HG02970 (cell line): ENCODE data around the gene GFOD1.
"Not testable (repeated sequence)": the region's sequence is repeated elsewhere in the genome, so short reads cannot be mapped to it uniquely, and the experiment has no call there.

Source experiments
- ATAC-seq: cut with Tn5 transposase; IDR thresholded peaks from one replicate; pipeline ENCODE4 v1.9.1; 2021; ENCODE audit warnings: mild to moderate bottlenecking, moderate library complexity, moderate number of reproducible peaks; ENCODE audit not compliant: unreplicated experiment, low FRiP score

The GFOD1 gene

DNA sequence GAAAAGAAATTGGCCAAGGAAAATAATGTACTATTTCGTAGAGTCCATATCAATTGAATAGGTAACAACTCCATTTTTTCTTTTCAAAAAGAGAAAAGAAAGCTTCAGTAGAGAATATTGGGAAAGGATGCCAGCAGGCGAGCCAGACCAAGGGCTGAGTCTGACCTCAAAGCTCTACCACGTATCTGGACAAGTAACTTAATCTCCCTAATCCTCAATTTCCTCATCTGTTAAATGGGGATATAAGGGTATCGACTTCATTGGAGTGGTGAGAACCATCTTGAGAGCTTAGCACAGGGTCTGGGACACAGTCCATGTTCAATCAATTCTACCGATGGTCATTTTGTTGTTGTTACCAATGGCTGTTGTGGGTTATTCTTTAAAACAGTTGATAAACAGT is 95.9 kb downstream of the GFOD1 start:
- ATAC-seq, result no peak

GRCh38 chr6:13390658-13391057 is 96.7 kb downstream of the GFOD1 start:
- no peak for ATAC-seq

DNA sequence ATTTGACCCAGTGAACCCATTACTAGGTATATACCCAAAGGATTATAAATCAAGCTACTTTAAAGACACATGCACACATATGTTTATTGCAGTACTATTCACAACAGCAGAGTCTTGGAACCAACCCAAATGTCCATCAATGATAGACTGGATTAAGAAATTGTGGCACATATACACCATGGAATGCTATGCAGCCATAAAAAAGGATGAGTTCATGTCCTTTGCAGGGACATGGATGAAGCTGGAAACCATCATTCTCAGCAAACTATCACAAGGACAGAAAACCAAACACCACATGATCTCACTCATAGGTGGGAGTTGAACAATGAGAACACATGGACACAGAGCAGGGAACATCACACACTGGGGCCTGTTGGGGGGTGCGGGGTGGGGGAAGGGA is 98.2 kb downstream of the GFOD1 start:
- not testable (repeated sequence) for ATAC-seq

GRCh38 chr6:13388769-13389168 is 98.6 kb downstream of the GFOD1 start:
- ATAC-seq, result not testable (repeated sequence)

GRCh38 chr6:13384966-13385365 is 102.4 kb downstream of the GFOD1 start:
- ATAC-seq, result no peak

DNA sequence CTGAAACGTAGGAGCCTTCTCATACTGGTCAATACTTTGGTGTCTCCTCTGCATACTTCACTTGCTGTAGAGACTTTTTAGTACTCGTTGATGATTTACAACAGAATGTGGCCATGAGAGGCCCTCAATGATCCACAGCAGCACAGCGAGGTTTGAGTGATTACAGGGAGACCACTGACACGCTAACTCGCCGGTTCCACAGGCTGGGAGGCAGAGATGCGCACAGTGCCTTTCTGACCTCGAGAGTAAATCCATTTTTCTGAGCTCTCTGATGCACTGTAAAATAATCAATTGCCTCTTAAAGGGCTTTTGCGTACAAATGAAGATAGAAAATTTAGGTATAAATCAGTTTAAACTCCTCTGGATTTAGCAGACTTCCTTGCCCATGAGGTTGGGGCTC is 102.9 kb downstream of the GFOD1 start:
- ATAC-seq, result no peak

- ATAC-seq, result peak; percentile 81
These were observed 103.9 kb downstream of the GFOD1 start for GRCh38 chr6:13383328-13384163.

GRCh38 chr6:13380761-13381160 is 106.6 kb downstream of the GFOD1 start:
- no peak for ATAC-seq

GRCh38 chr6:13378669-13379590 is 108.5 kb downstream of the GFOD1 start:
- no peak for ATAC-seq

- no peak for ATAC-seq
These were observed 110.2 kb downstream of the GFOD1 start for GRCh38 chr6:13377054-13377758.

DNA sequence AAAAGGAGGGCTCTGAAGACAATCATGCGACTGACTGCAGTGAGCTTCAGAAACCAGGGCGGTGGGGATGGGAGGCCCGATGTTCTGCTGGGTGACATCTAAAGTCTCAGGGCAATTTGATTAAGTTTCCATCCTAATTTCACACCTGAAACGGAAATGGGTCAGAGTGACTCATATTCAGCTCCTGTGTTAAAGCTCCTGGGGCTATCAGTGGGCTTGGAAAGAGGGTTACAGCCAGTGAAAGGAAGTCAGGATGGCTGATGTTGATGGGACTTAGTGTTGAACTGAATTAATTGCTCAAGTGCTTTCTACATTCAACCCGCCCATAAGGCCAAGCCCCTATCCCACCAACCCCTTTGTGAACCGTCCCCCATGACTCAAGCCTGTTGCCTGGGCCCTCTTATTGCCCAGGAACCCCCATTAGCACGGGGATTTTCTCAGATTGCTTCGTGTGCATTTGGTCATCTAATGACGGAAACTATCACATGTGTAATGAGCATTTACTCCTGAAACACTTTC is 112.0 kb downstream of the GFOD1 start:
- ATAC-seq, result peak; percentile 49

GRCh38 chr6:13373919-13374318 is 113.5 kb downstream of the GFOD1 start:
- no peak for ATAC-seq

DNA sequence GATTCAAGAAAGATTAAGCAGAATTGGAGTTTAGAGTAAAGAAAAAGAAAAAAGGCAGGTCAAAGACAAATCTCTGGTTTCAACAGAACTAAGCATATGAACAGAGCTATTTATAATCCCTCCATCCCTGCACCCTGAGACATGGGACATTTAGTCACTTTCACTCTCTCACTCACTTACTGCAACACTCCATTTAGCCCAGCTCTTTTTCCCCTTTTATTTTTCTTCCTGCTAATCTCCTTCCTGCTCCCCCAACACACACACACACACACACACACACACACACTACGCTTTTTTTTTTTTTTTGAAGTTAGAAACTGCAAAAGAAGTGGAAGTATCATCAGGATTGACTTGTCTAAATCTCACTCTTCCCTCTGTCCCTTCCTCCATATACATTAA is 113.9 kb downstream of the GFOD1 start:
- ATAC-seq, result no peak

- no peak for ATAC-seq
These were observed 114.5 kb downstream of the GFOD1 start for GRCh38 chr6:13372688-13373487.

DNA sequence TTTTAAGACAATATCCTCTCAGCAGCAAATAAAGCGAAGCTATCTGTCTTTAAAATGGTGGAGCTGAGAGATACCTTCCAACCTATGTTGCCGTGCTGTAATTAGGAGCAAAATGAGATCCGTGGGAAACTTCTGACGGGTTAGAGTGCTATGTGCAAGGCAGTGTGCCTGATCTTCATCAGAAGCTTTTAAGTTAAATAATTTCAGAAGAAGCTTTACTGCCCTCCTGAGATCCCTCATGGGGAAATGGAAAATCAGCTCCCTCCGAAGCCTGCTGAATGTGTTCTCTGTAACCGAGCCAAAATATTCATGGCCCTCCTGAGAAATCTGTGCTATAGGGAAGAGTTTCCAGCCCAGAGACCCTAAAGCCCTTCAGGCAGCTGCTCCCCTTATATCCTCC is 115.3 kb downstream of the GFOD1 start:
- ATAC-seq, result no peak

DNA sequence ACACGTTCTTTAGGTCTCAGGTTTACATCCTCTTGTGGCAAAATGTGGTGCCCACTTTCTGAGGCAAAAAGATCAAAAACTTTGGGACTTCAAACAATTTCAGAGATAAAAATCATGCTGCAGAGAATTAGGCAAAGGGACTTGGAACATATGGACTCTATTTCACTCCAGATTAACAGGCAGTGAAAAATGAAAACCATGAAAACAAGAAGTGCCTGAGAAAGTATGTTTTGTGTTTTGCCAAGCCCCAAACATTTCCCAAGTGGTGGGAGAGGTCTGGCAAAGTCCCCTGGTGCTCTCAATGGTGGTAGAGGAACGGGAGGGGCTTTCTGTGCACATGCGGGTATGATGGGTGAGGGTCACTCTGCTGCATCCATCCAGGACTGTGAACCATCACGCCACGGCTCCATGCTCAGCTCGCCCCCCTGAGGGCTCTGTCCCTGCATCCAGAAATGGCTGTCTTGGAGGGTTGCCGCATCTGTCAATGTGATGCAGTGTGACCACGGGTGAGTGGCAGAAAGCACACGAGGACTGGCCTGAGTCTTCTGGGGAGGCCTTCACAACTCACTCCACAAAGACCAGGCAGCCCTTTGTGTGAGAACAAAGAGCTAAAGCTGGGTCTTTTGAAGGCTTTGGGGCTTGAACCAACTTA is 115.9 kb downstream of the GFOD1 start:
- ATAC-seq, result no peak

DNA sequence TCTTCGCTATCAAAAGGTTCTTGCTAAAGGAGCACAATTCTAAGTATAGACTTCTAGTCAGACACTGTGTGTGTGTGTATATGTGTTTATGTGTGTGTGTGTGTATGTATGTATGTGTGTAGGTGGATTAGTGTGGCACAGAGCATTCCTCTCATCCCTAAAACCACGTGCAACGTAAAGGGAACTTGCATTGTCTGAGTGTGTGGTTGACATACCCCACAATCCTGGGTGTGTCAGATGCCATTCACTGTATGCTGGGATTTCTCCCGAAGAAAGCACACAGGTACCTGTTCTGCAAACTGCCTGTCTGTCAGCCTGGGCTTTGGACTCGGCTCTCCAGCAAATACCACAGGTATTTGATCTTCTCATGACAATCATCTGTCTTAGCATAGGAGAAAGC is 116.8 kb downstream of the GFOD1 start:
- ATAC-seq, result no peak

DNA sequence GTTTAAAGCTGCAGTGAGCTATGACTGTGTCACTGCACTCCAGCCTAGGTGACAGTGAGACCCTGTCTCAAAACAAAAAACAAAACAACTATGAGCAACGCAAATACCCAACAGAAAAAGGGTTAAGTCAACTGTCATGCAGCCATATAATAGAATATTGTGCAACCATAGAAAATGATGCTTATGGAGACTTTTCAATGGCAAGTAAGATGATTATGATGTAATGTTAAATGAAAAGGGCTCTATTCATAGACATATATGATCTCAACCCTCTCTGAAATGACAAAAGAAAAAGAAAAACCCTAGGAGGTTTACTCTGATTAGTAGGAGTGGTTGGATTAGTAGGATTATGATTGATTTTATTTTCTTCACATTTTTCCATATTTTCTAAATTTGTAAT is 117.8 kb downstream of the GFOD1 start:
- ATAC-seq, result no peak

DNA sequence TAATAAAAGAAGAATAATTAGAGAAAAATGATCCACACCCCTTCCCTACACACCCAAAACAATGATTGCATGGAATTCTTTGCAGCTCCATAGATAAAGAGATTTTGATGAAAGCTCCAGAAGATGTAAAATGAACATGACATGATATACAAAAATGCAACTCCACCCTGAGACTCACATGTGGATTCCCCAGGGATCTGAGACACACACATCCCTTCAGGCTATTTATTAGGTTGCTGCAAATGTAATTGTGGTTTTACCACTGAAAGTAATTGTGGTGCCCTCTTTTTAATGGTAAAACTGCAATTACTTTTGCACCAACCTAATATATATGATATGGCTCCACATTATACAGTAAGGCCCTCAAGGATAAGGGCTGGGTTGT is 118.7 kb downstream of the GFOD1 start:
- no peak for ATAC-seq
